NT2/D1 (cell line): ENCODE data around the gene RASA2.

Experiments used
- SUZ12 ChIP-seq: IDR thresholded peaks from 2 replicates; pipeline ENCODE4 v1.6.1; 2011; ENCODE audit not compliant: insufficient read length, insufficient read depth; ENCODE audit errors: extremely low read depth
- YY1 ChIP-seq: IDR thresholded peaks from 2 replicates; pipeline ENCODE4 v1.6.1; 2011; ENCODE audit not compliant: insufficient read length, insufficient read depth
- ZNF274 ChIP-seq: IDR thresholded peaks from 2 replicates; pipeline ENCODE4 v1.6.1; 2011; ENCODE audit warnings: mild to moderate bottlenecking, low read depth, low read length

GRCh38 chr3:141521781-141522180 is 35.0 kb downstream of the RASA2 start:
- TF ChIP-seq YY1 (no peak), SUZ12 (no peak), ZNF274 (no peak)
